Colonic mucosa (tissue), 4 donors: Measurements from ENCODE around the gene CCAR1. TPM values are rescaled to one million over a fixed set of nuclear protein-coding genes. Genes with fewer than 3 reads are reported as not detected.
"Not testable (repeated sequence)": the region's sequence is repeated elsewhere in the genome, so short reads cannot be mapped to it uniquely, and the experiment has no call there.

Source experiments
- DNase-seq: peaks from one replicate; pipeline ENCODE4 v3.0.0-alpha.2; 2020
- H3K27ac ChIP-seq: fragments of 200-600 bp; one replicate; pipeline ENCODE4 v1.8.0; 2021
- H3K27me3 ChIP-seq: fragments of 200-600 bp; one replicate; pipeline ENCODE4 v1.8.0; 2021
- H3K36me3 ChIP-seq: fragments of 200-600 bp; one replicate; pipeline ENCODE4 v1.8.0; 2021
- H3K4me1 ChIP-seq: fragments of 200-600 bp; one replicate; pipeline ENCODE4 v1.8.0; 2021; ENCODE audit warnings: mild to moderate bottlenecking
- H3K4me3 ChIP-seq: fragments of 200-600 bp; one replicate; pipeline ENCODE4 v1.8.0; 2021
- H3K9ac ChIP-seq, 2 donors: one replicate each; pipeline ENCODE4 v1.7.0; 2013; ENCODE audit warnings: control low read depth in 2 of 2, low read depth in 2 of 2, low read length in 2 of 2
- H3K9me3 ChIP-seq: fragments of 200-600 bp; one replicate; pipeline ENCODE4 v1.8.0; 2021
- intact Hi-C: fragments of 100-400 bp; cut with DNase I; formaldehyde crosslinking; loops from one replicate; pipeline ENCODE4 v1.14.1; 2022
- total RNA-seq, 2 donors: library from RNA; stranded (reverse); fragmentation: NEBNext Ultra II Directional in 1 of 2; extraction: Animal tissue kit (Norgen Biotek cat#: 25700) in 1 of 2; gene quantifications; one replicate each; pipeline ENCODE4 v1.2.1, GENCODE V29; 2021
- TF ChIP-seq, protein P1 (sequence below): fragments of 200-600 bp; IDR thresholded peaks from one replicate; pipeline ENCODE4 v1.8.0; 2022; ENCODE audit warnings: antibody characterized with exemption, mild to moderate bottlenecking
- donor health status: healthy.
- donor health status: DM: no; HTN: no; CAD: no.
- donor health status: DM: no; HTN: no; CAD: no.

The CCAR1 gene
- total RNA-seq, 2 donors from 2014 or later = 46.5 to 62.8 TPM

DNA sequence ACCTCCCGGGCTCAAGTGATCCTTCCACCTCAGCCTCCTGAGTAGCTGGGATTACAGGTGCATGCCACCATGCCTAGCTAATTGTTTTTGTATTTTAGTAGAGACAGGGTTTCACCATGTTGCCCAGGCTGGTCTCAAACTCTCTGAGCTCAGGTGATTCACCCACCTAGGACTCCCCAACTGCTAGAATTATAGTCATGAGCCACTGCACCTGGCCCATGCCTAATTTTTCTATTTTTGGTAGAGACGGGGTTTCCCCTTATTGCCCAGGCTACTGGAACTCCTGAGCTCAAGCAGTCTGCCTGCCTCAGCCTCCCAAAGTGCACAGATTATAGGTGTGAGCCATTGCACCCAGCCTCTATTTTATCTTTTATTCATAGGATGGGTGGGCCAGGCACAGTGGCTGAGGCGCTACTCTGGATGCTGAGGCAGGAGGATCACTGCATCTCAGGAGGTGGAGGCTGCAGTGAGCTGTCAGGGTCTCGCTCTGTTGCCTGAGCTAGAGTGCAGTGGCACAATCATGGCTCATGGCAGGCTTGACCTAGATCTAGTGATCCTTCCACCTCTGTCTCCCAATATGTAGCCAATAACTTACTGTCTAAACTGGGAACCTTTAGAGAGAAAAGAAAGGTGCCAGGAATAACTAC lies 75.0 kb downstream of the CCAR1 start:
- H3K36me3 ChIP-seq = peaks cover 3% of the 10 kb centered on the region
- TF ChIP-seq, protein P1, sequence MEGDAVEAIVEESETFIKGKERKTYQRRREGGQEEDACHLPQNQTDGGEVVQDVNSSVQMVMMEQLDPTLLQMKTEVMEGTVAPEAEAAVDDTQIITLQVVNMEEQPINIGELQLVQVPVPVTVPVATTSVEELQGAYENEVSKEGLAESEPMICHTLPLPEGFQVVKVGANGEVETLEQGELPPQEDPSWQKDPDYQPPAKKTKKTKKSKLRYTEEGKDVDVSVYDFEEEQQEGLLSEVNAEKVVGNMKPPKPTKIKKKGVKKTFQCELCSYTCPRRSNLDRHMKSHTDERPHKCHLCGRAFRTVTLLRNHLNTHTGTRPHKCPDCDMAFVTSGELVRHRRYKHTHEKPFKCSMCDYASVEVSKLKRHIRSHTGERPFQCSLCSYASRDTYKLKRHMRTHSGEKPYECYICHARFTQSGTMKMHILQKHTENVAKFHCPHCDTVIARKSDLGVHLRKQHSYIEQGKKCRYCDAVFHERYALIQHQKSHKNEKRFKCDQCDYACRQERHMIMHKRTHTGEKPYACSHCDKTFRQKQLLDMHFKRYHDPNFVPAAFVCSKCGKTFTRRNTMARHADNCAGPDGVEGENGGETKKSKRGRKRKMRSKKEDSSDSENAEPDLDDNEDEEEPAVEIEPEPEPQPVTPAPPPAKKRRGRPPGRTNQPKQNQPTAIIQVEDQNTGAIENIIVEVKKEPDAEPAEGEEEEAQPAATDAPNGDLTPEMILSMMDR = no peak
- H3K9ac ChIP-seq = no peak overlapping the region
- intact Hi-C loops = no loop called here
- H3K27ac ChIP-seq = no peak overlapping the region
- no peaks in the 10 kb centered on the region for H3K27me3 ChIP-seq
- no peaks in the 10 kb centered on the region for H3K9me3 ChIP-seq
- no peaks in the 10 kb centered on the region for H3K4me1 ChIP-seq
- H3K4me3 ChIP-seq = no peak overlapping the region
- no peak for DNase-seq

DNA sequence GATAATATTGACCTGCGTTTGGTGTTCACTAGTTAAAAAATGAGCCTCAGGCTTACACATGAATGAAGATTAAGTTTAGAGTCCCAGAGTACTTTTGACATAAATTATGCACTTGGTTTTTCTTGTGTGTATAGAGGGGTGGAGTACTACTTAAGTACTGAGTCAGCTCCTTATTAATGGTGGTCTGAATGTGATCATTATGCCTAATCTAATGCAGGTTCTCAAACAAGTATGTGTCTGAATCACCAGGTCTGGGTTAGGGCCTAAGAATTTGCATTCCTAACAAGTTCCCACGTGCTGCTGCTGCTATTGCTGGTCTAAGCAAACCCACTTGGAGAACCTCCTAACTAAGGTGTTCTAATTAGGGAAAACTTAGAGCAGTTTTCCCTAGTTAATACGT lies 75.6 kb downstream of the CCAR1 start:
- H3K9me3 ChIP-seq = no peaks in the 10 kb centered on the region
- H3K4me3 ChIP-seq = no peak overlapping the region
- DNase-seq = no peak
- no peaks in the 10 kb centered on the region for H3K27me3 ChIP-seq
- H3K9ac ChIP-seq = no peak overlapping the region
- no peaks in the 10 kb centered on the region for H3K36me3 ChIP-seq
- intact Hi-C loops = no loop called here
- H3K4me1 ChIP-seq = no peaks in the 10 kb centered on the region
- TF ChIP-seq, protein P1 = no peak
- no peak overlapping the region for H3K27ac ChIP-seq

DNA sequence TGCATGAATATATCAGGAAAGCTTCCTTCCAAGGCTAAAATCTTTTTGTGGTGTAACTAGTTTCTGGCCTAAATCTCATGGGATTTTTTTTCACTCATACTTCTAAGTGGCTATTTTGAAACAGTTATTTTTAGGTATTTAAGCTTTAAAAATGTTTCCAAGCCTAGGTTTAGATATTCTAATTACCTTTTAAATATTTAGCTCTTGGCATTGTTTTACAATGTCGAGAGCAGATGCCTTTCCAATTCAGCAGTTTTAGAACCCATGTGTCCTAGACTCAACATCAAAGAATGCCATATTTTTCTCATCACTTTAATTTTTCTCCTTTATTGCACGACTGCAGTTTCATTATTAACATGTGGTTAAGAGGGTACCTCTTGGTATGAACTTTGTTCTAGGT lies 79.2 kb downstream of the CCAR1 start:
- Histone ChIP-seq H3K9ac (no peak overlapping the region), H3K27ac (no peak overlapping the region), H3K4me3 (no peak overlapping the region), H3K4me1 (no peaks in the 10 kb centered on the region), H3K27me3 (no peaks in the 10 kb centered on the region), H3K9me3 (no peaks in the 10 kb centered on the region), H3K36me3 (no peaks in the 10 kb centered on the region)
- DNase-seq = no peak
- TF ChIP-seq, protein P1 = no peak
- intact Hi-C loops = no loop called here

DNA sequence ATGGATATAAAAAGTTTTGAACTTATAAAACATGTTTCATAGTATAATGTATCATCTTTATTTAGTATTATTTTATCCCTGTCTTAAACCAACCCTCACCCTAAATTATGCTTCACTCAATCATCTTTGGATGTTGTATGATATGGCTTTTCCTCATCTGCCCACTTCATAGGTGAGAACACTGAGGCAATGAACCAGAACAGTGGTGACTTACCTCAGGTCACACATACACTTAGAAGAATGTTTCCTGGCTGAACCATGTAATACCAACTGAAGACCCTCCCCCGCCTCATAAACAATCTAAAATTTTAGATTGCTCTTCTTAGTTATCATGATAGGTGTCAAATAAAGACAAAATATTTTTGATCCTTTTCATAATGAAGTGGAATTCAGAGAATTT lies 83.7 kb downstream of the CCAR1 start:
- no peak overlapping the region for H3K27ac ChIP-seq
- H3K9ac ChIP-seq = no peak overlapping the region
- H3K4me3 ChIP-seq = no peak overlapping the region
- no peak for DNase-seq
- no peaks in the 10 kb centered on the region for H3K4me1 ChIP-seq
- H3K36me3 ChIP-seq = no peaks in the 10 kb centered on the region
- intact Hi-C loops = no loop called here
- no peaks in the 10 kb centered on the region for H3K9me3 ChIP-seq
- TF ChIP-seq, protein P1 = no peak
- H3K27me3 ChIP-seq = no peaks in the 10 kb centered on the region

DNA sequence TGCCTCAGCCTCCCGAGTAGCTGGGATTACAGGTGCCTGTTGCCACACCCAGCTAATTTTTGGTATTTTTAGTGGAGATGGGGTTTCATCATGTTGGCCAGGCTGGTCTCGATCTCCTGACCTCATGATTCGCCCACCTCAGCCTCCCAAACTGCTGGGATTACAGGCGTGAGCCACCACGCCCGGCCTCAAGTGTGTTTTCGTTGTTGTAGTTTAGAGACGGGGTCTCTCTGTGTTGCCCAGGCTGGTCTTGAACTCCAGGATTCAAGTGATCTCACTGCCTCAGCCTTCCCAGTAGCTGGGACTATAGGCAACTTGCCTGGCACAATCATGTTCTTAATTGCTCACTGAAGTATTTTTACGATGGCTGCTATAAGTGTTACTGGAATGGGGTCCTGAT lies 89.8 kb downstream of the CCAR1 start:
- H3K4me1 ChIP-seq, H3K9me3 ChIP-seq, intact Hi-C loops, H3K27ac ChIP-seq, H3K9ac ChIP-seq, H3K36me3 ChIP-seq, DNase-seq, H3K4me3 ChIP-seq, H3K27me3 ChIP-seq: not testable (repeated sequence)

DNA sequence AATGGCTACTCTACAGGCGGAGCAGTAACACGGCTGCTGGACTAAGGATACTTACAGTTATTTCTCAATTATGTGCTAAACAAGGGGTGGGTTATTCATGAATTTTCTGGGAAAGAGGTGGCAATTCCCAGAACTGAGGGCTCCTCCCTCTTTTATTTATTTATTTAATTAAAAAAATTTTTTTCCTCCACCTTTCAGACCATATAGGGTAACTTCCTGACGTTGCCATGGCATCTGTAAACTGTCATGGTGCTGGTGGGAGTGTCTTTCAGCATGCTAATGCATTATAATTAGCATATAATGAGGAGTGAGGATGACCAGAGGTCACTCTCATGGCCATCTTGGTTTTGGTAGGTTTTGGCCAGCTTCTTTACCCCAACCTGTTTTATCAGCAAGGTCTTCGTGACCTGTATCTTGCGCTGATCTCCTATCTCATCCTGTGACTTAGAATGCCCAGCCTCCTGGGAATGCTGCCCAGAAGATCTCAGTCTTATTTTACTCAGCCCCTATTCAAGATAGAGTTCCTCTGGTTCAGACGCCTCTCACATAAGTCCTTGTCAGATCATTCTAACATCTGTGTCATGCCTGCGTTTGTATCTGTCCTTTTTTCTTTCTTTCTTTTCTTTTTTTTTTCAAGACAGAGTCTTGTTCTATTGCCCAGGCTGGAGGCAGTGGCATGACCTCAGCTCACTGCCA lies 90.4 kb downstream of the CCAR1 start:
- no peak overlapping the region for H3K4me3 ChIP-seq
- no peak for DNase-seq
- intact Hi-C loops = no loop called here
- no peaks in the 10 kb centered on the region for H3K36me3 ChIP-seq
- H3K9ac ChIP-seq = no peak overlapping the region
- no peak overlapping the region for H3K27ac ChIP-seq
- no peaks in the 10 kb centered on the region for H3K9me3 ChIP-seq
- no peaks in the 10 kb centered on the region for H3K27me3 ChIP-seq
- no peaks in the 10 kb centered on the region for H3K4me1 ChIP-seq
- TF ChIP-seq, protein P1 = no peak
